ENCODE measurements around the gene DPP6. TPM values are rescaled to one million over a fixed set of nuclear protein-coding genes. Genes with fewer than 3 reads are reported as not detected.
A peak's percentile ranks its signal among the peaks of the same experiment; 100 is the strongest.

The DPP6 gene
- total RNA-seq, 2 experiments from 2014 or later, result not detected

GRCh38 chr7:154770361-154770760 lies 718.2 kb downstream of the DPP6 start:
- Mint-ChIP-seq H3K27me3 (no peaks in the 10 kb centered on the region), H3K27ac (no peak overlapping the region), H3K9me3 (peaks cover 3% of the 10 kb centered on the region), H3K4me3 (no peak overlapping the region), H3K36me3 (ENCODE audit: low read depth) (no peaks in the 10 kb centered on the region), H3K4me1 (no peaks in the 10 kb centered on the region)
- ChIA-PET CTCF (interaction anchor here (0.6 kb wide), 1 partner anchor 236 kb away, joined by 3 read pairs; no protein-coding TSS in a partner anchor), POLR2A (no interaction called here)
- DNase-seq, result no peak

GRCh38 chr7:154770962-154771361 lies 718.8 kb downstream of the DPP6 start:
- no peak for DNase-seq
- CTCF ChIA-PET, result interaction anchor here (0.6 kb wide), 1 partner anchor 237 kb away, joined by 3 read pairs; no protein-coding TSS in a partner anchor
- H3K9me3 Mint-ChIP-seq, result peaks cover 3% of the 10 kb centered on the region
- no peaks in the 10 kb centered on the region for H3K27me3 Mint-ChIP-seq
- H3K4me1 Mint-ChIP-seq, result no peaks in the 10 kb centered on the region
- no peaks in the 10 kb centered on the region for H3K36me3 Mint-ChIP-seq (ENCODE audit: low read depth)
- no peak overlapping the region for H3K27ac Mint-ChIP-seq
- no peak overlapping the region for H3K4me3 Mint-ChIP-seq
- POLR2A ChIA-PET, result no interaction called here

- Mint-ChIP-seq H3K27ac (no peak overlapping the region), H3K27me3 (no peaks in the 10 kb centered on the region), H3K36me3 (ENCODE audit: low read depth) (peaks cover 1% of the 10 kb centered on the region), H3K4me3 (no peak overlapping the region), H3K9me3 (peaks cover 6% of the 10 kb centered on the region), H3K4me1 (peaks cover 10% of the 10 kb centered on the region)
- POLR2A ChIA-PET, result no interaction called here
- CTCF ChIA-PET, result no interaction called here
- no peak for DNase-seq
Measured at GRCh38 chr7:154774303-154774969, 722.2 kb downstream of the DPP6 start.

- no peak overlapping the region for H3K4me3 Mint-ChIP-seq
- CTCF ChIA-PET, result no interaction called here
- no peaks in the 10 kb centered on the region for H3K27me3 Mint-ChIP-seq
- POLR2A ChIA-PET, result no interaction called here
- peaks cover 10% of the 10 kb centered on the region for H3K4me1 Mint-ChIP-seq
- peaks cover 6% of the 10 kb centered on the region for H3K9me3 Mint-ChIP-seq
- H3K36me3 Mint-ChIP-seq (ENCODE audit: low read depth), result peaks cover 1% of the 10 kb centered on the region
- H3K27ac Mint-ChIP-seq, result no peak overlapping the region
- no peak for DNase-seq
Measured at GRCh38 chr7:154775681-154776080, 723.5 kb downstream of the DPP6 start.

- ChIA-PET POLR2A (no interaction called here), CTCF (no interaction called here)
- Mint-ChIP-seq H3K4me1 (peaks cover 10% of the 10 kb centered on the region), H3K36me3 (ENCODE audit: low read depth) (peaks cover 1% of the 10 kb centered on the region), H3K27me3 (no peaks in the 10 kb centered on the region), H3K4me3 (no peak overlapping the region), H3K9me3 (peaks cover 6% of the 10 kb centered on the region), H3K27ac (peak overlapping the region; percentile 61)
- no peak for DNase-seq
Measured at GRCh38 chr7:154776350-154776749, 724.2 kb downstream of the DPP6 start.

GRCh38 chr7:154777023-154777422 lies 724.8 kb downstream of the DPP6 start:
- Mint-ChIP-seq H3K36me3 (ENCODE audit: low read depth) (peaks cover 1% of the 10 kb centered on the region), H3K4me1 (peaks cover 10% of the 10 kb centered on the region), H3K27me3 (no peaks in the 10 kb centered on the region), H3K4me3 (no peak overlapping the region), H3K27ac (no peak overlapping the region), H3K9me3 (peaks cover 6% of the 10 kb centered on the region)
- DNase-seq, result no peak
- CTCF ChIA-PET, result no interaction called here
- POLR2A ChIA-PET, result no interaction called here

- CTCF ChIA-PET, result interaction anchor here (0.6 kb wide), 1 partner anchor 338 kb away, joined by 4 read pairs; no protein-coding TSS in a partner anchor
- H3K4me1 Mint-ChIP-seq, result peaks cover 10% of the 10 kb centered on the region
- H3K27me3 Mint-ChIP-seq, result no peaks in the 10 kb centered on the region
- DNase-seq, result no peak
- peaks cover 6% of the 10 kb centered on the region for H3K9me3 Mint-ChIP-seq
- peaks cover 1% of the 10 kb centered on the region for H3K36me3 Mint-ChIP-seq (ENCODE audit: low read depth)
- no peak overlapping the region for H3K4me3 Mint-ChIP-seq
- H3K27ac Mint-ChIP-seq, result no peak overlapping the region
- POLR2A ChIA-PET, result no interaction called here
Measured at GRCh38 chr7:154777489-154777888, 725.3 kb downstream of the DPP6 start.

- no peak overlapping the region for H3K4me3 Mint-ChIP-seq
- ChIA-PET POLR2A (no interaction called here), CTCF (interaction anchor here (0.6 kb wide), 2 partner anchors 337 to 1692 kb away, joined by 3 to 4 read pairs; no protein-coding TSS in a partner anchor)
- peaks cover 6% of the 10 kb centered on the region for H3K9me3 Mint-ChIP-seq
- no peak for DNase-seq
- H3K27ac Mint-ChIP-seq, result no peak overlapping the region
- peaks cover 10% of the 10 kb centered on the region for H3K4me1 Mint-ChIP-seq
- peaks cover 1% of the 10 kb centered on the region for H3K36me3 Mint-ChIP-seq (ENCODE audit: low read depth)
- H3K27me3 Mint-ChIP-seq, result no peaks in the 10 kb centered on the region
Measured at GRCh38 chr7:154777908-154778307, 725.7 kb downstream of the DPP6 start.

GRCh38 chr7:154781369-154782303 lies 729.4 kb downstream of the DPP6 start:
- Mint-ChIP-seq H3K4me1 (peaks cover 4% of the 10 kb centered on the region), H3K9me3 (peaks cover 11% of the 10 kb centered on the region), H3K36me3 (ENCODE audit: low read depth) (peaks cover 1% of the 10 kb centered on the region), H3K4me3 (no peak overlapping the region), H3K27me3 (no peaks in the 10 kb centered on the region), H3K27ac (no peak overlapping the region)
- ChIA-PET POLR2A (no interaction called here), CTCF (no interaction called here)
- no peak for DNase-seq

GRCh38 chr7:154783281-154783909 lies 731.2 kb downstream of the DPP6 start:
- Mint-ChIP-seq H3K4me3 (no peak overlapping the region), H3K27me3 (peaks cover 2% of the 10 kb centered on the region), H3K36me3 (ENCODE audit: low read depth) (peaks cover 1% of the 10 kb centered on the region), H3K4me1 (no peaks in the 10 kb centered on the region), H3K27ac (no peak overlapping the region), H3K9me3 (peaks cover 7% of the 10 kb centered on the region)
- ChIA-PET POLR2A (no interaction called here), CTCF (no interaction called here)
- DNase-seq, result no peak

- no peak overlapping the region for H3K4me3 Mint-ChIP-seq
- ChIA-PET POLR2A (no interaction called here), CTCF (no interaction called here)
Measured at GRCh38 chr7:154785898-154786297, 733.7 kb downstream of the DPP6 start.

GRCh38 chr7:154789404-154789803 lies 737.2 kb downstream of the DPP6 start:
- DNase-seq, result no peak
- Mint-ChIP-seq H3K9me3 (peaks cover 7% of the 10 kb centered on the region), H3K27ac (no peak overlapping the region), H3K4me3 (no peak overlapping the region), H3K27me3 (peaks cover 6% of the 10 kb centered on the region), H3K36me3 (ENCODE audit: low read depth) (no peaks in the 10 kb centered on the region), H3K4me1 (no peaks in the 10 kb centered on the region)
- ChIA-PET CTCF (no interaction called here), POLR2A (no interaction called here)

More at GRCh38 chr7:154785898-154786297, 733.7 kb downstream of the DPP6 start:
- Mint-ChIP-seq H3K4me1 (no peaks in the 10 kb centered on the region), H3K9me3 (peaks cover 7% of the 10 kb centered on the region), H3K27me3 (peaks cover 6% of the 10 kb centered on the region), H3K27ac (no peak overlapping the region), H3K36me3 (ENCODE audit: low read depth) (no peaks in the 10 kb centered on the region)
- DNase-seq, result no peak

GRCh38 chr7:154791611-154792010 lies 739.4 kb downstream of the DPP6 start:
- peaks cover 6% of the 10 kb centered on the region for H3K27me3 Mint-ChIP-seq
- no peaks in the 10 kb centered on the region for H3K4me1 Mint-ChIP-seq
- no peaks in the 10 kb centered on the region for H3K9me3 Mint-ChIP-seq
- ChIA-PET POLR2A (no interaction called here), CTCF (no interaction called here)
- H3K4me3 Mint-ChIP-seq, result no peak overlapping the region
- H3K27ac Mint-ChIP-seq, result no peak overlapping the region
- H3K36me3 Mint-ChIP-seq (ENCODE audit: low read depth), result no peaks in the 10 kb centered on the region
- no peak for DNase-seq

Measured in activated CD4-positive, alpha-beta T cell treated with anti-CD3 and anti-CD28 coated beads, Interleukin-2, amount 10 ng/mL, durations not matched to agents 7 days and 5 days (primary cell).